SU-DHL-6 (cell line): ENCODE results near the gene ADAT3.
A peak's percentile ranks its signal among the peaks of the same experiment; 100 is the strongest.

ENCODE experiments used
- H2AFZ ChIP-seq: fragments of 200-600 bp; sonication (generic); 2 replicates; pipeline ENCODE4 v1.6.1; 2014; ENCODE audit warnings: low read depth, mild to moderate bottlenecking, moderate library complexity, mixed read lengths, antibody characterized with exemption, low read length; ENCODE audit not compliant: severe bottlenecking
- H3F3A ChIP-seq: fragments of 200-600 bp; shearing (Covaris generic); 2 replicates; pipeline ENCODE4 v1.6.0; 2016; ENCODE audit warnings: antibody characterized with exemption, mild to moderate bottlenecking; ENCODE audit not compliant: insufficient read depth
- H3K27ac ChIP-seq: fragments of 200-600 bp; sonication (generic); 2 replicates; pipeline ENCODE4 v1.5.1; 2016; ENCODE audit warnings: low read depth, mild to moderate bottlenecking, low read length, moderate library complexity, mixed read lengths
- H3K27me3 ChIP-seq: fragments of 200-600 bp; sonication (generic), shearing (Covaris generic); 2 replicates; pipeline ENCODE4 v1.6.0; 2014; ENCODE audit warnings: mild to moderate bottlenecking, low read length
- H3K36me3 ChIP-seq: fragments of 200-600 bp; sonication (generic); 2 replicates; pipeline ENCODE4 v1.6.1; 2014; ENCODE audit warnings: mild to moderate bottlenecking, low read length, mixed read lengths
- H3K4me2 ChIP-seq: fragments of 300-600, 200-600 bp; shearing (Covaris generic), sonication (generic); 2 replicates; pipeline ENCODE4 v1.6.0; 2014; ENCODE audit warnings: low read length, low read depth, mild to moderate bottlenecking; ENCODE audit not compliant: poor library complexity, severe bottlenecking
- H3K4me3 ChIP-seq: fragments of 200-600 bp; sonication (generic); 2 replicates; pipeline ENCODE4 v1.5.1; 2014; ENCODE audit warnings: antibody characterized with exemption, low read length, mild to moderate bottlenecking, mixed read lengths; ENCODE audit not compliant: insufficient read depth, poor library complexity, severe bottlenecking
- H3K79me2 ChIP-seq: fragments of 200-600 bp; sonication (generic); 2 replicates; pipeline ENCODE4 v1.6.1; 2014; ENCODE audit warnings: mild to moderate bottlenecking, low read length, moderate library complexity; ENCODE audit not compliant: insufficient read depth
- H3K9ac ChIP-seq: fragments of 200-600 bp; sonication (generic); 2 replicates; pipeline ENCODE4 v1.7.0; 2014; ENCODE audit warnings: mild to moderate bottlenecking, low read length
- H3K9me2 ChIP-seq: fragments of 200-600 bp; sonication (generic); replicated peaks from 2 replicates; pipeline ENCODE4 v1.6.1; 2014; ENCODE audit warnings: low read length; ENCODE audit not compliant: insufficient read depth
- H3K9me3 ChIP-seq: fragments of 200-600 bp; sonication (generic); 2 replicates; pipeline ENCODE4 v1.6.1; 2014; ENCODE audit warnings: low read length, mixed read lengths; ENCODE audit not compliant: insufficient read depth
- H4K20me1 ChIP-seq: fragments of 200-600 bp; sonication (generic); 2 replicates; pipeline ENCODE4 v1.6.1; 2014; ENCODE audit warnings: low read depth, mild to moderate bottlenecking, antibody characterized with exemption, low read length, moderate library complexity, mixed read lengths
- EZH2phosphoT487 ChIP-seq: fragments of 200-600 bp; sonication (generic), shearing (Covaris generic); conservative IDR thresholded peaks from 2 replicates; pipeline ENCODE4 v1.6.1; 2018; ENCODE audit warnings: mild to moderate bottlenecking, antibody characterized with exemption, low read length, moderate library complexity, mixed read lengths
- TF ChIP-seq, protein P1 (sequence below): fragments of 200-600 bp; sonication (generic); IDR thresholded peaks from one replicate; pipeline ENCODE4 v1.5.1; 2017; ENCODE audit warnings: antibody characterized with exemption, mild to moderate bottlenecking, low read length, moderate library complexity; ENCODE audit not compliant: insufficient read depth, poor library complexity, severe bottlenecking

The ADAT3 gene

DNA sequence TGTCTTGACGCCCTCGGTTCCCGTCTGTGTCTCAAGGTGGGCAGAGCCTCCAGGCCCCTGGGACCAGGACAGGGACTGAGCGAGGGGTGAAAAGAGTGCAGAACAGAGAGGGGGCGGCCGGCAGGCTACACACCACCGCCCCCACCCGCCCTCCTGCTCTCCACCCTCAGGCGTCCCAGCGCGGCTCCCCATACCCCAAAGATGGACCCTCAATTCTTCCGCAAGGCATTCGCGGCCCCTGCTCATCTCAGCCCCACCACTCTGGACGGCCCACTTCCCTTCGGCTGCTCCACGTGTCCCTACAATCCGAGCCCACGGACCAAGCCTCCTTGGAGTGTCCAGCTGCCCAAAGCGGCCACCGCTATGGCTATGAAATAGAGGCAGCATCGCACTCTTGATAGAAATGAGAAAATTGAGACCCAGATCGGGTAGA, 43.6 kb upstream of the ADAT3 start:
- peak overlapping the region; percentile 61 for H3K27ac ChIP-seq
- no peak for TF ChIP-seq EZH2phosphoT487
- peak overlapping the region; percentile 75 for H3K9ac ChIP-seq

DNA sequence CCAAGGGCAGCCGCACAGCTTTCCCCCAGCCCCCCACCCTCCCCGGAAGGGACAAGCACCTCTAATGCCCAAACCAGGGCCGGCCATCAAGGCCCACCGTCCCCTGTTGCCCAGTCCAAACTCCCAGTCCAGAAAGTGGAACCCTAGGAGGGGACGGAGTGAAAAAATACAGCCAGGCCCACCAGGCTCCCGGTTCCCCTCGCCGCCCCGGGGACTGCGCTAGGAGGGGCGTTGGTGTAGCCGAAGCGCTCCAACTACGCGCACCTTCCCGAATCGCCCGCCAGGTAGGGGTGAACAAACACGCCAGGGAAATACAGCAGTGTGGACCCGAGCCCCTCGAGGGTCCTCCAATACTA, 43.2 kb upstream of the ADAT3 start:
- TF ChIP-seq, protein P1, sequence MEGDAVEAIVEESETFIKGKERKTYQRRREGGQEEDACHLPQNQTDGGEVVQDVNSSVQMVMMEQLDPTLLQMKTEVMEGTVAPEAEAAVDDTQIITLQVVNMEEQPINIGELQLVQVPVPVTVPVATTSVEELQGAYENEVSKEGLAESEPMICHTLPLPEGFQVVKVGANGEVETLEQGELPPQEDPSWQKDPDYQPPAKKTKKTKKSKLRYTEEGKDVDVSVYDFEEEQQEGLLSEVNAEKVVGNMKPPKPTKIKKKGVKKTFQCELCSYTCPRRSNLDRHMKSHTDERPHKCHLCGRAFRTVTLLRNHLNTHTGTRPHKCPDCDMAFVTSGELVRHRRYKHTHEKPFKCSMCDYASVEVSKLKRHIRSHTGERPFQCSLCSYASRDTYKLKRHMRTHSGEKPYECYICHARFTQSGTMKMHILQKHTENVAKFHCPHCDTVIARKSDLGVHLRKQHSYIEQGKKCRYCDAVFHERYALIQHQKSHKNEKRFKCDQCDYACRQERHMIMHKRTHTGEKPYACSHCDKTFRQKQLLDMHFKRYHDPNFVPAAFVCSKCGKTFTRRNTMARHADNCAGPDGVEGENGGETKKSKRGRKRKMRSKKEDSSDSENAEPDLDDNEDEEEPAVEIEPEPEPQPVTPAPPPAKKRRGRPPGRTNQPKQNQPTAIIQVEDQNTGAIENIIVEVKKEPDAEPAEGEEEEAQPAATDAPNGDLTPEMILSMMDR: no peak
- TF ChIP-seq EZH2phosphoT487: no peak
- Histone ChIP-seq H3K36me3 (no peaks in the 10 kb centered on the region), H3K27me3 (no peaks in the 10 kb centered on the region), H3F3A (peaks cover 27% of the 10 kb centered on the region; the same call in 1 of the 2 replicates), H3K79me2 (peaks cover 43% of the 10 kb centered on the region), H3K9me2 (no peaks in the 10 kb centered on the region), H3K9me3 (no peaks in the 10 kb centered on the region), H4K20me1 (peaks cover 6% of the 10 kb centered on the region; the same call in 1 of the 2 replicates), H3K4me3 (peak overlapping the region; percentile 95), H2AFZ (no peak overlapping the region), H3K9ac (peak overlapping the region; percentile 75), H3K27ac (peak overlapping the region; percentile 61), H3K4me2 (peak overlapping the region; percentile 66)

More for the DNA sequence above, 43.6 kb upstream of the ADAT3 start:
- H3K27me3 ChIP-seq: no peaks in the 10 kb centered on the region
- H3K4me3 ChIP-seq: peak overlapping the region; percentile 95
- H3K9me3 ChIP-seq: no peaks in the 10 kb centered on the region
- H4K20me1 ChIP-seq: peaks cover 6% of the 10 kb centered on the region; the same call in 1 of the 2 replicates
- H3F3A ChIP-seq: peaks cover 23% of the 10 kb centered on the region; the same call in 1 of the 2 replicates
- peak overlapping the region; percentile 66 for H3K4me2 ChIP-seq
- no peaks in the 10 kb centered on the region for H3K9me2 ChIP-seq
- H2AFZ ChIP-seq: no peak overlapping the region
- no peaks in the 10 kb centered on the region for H3K36me3 ChIP-seq
- peaks cover 44% of the 10 kb centered on the region for H3K79me2 ChIP-seq

DNA sequence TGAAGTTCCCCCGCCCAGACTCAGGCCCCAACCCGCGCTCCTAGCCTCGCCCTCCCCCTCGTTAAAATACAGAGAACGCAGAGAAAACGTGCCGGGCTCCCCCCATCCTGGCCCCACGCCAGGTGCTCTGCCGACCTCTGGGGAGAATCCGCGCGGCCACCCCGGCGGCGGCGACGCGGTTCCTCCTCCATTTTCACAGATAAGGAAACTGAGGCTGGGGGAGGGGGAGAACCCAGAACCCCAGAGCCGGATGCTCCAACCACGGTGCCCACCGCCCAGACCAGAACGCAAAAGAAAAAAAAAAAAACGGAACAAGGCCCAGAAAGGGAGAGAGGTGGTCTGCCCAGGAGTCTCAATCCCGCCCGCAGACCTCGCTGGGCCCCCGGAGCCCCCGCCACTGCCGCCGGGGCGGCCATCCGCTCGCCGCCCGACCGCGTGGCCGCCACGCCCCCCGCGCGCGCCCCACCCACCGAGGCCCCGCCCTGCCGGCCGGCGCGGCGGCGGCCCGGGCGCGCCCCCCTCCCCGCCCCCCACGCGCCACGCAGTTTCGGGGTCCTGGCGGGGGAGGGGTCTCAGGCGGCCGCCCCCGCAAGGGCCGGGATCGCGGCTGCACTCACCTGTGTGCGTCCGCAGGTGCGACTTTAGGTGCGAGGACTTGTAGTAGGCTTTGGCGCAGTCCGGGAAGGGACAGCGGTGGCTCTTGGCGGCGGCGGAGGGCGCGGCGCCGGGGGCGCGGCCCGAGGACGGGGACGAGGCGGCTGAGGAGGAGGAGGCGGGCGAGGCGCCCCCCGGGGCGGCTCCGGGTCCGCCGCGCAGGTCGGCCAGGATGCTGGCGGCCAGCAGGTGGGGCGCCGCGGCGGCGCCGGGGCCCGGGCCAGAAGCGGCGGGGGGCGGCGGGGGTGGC, 42.5 kb upstream of the ADAT3 start:
- no peaks in the 10 kb centered on the region for H3K27me3 ChIP-seq
- no peaks in the 10 kb centered on the region for H3K9me3 ChIP-seq
- no peak for TF ChIP-seq EZH2phosphoT487
- TF ChIP-seq, protein P1: no peak
- H3K79me2 ChIP-seq: peaks cover 38% of the 10 kb centered on the region
- peak overlapping the region; percentile 61 for H3K27ac ChIP-seq
- H3K4me2 ChIP-seq: peak overlapping the region; percentile 66
- peak overlapping the region; percentile 75 for H3K9ac ChIP-seq
- peak overlapping the region; percentile 5 for H2AFZ ChIP-seq
- peaks cover 25% of the 10 kb centered on the region for H3F3A ChIP-seq
- peak overlapping the region; percentile 95 for H3K4me3 ChIP-seq
- H4K20me1 ChIP-seq: peaks cover 6% of the 10 kb centered on the region; the same call in 1 of the 2 replicates
- H3K36me3 ChIP-seq: no peaks in the 10 kb centered on the region
- H3K9me2 ChIP-seq: no peaks in the 10 kb centered on the region

DNA sequence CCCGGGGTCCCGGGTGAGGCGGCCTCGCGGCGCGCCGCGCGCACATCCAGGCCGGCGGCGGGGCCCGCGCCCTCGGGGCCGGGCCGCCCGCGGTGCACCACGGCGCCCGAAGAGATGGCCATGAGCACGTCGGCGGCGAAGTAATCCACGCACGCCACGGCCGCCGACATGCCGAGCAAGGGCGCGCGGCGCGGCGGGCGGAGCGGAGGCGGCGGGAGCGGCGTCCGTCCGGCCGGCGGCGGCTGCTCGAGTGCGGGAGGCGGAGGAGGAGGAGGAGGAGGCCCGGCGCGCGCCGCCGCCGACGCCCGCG, 41.9 kb upstream of the ADAT3 start, which contains the start of gene KLF16:
TSS of gene KLF16 (minus strand) at position 252 of the 310 bp plus-strand sequence. CDS start at position 170, 82 bp downstream.
- Histone ChIP-seq H3K9me3 (no peaks in the 10 kb centered on the region), H3K79me2 (peaks cover 35% of the 10 kb centered on the region), H4K20me1 (peaks cover 6% of the 10 kb centered on the region; the same call in 1 of the 2 replicates), H3K27ac (peak within 1 kb of the TSS; percentile 95), H3K9ac (peak within 1 kb of the TSS; percentile 96), H3K36me3 (no peaks in the 10 kb centered on the region), H3K4me2 (peak within 1 kb of the TSS; percentile 86), H2AFZ (peak within 1 kb of the TSS; percentile 55), H3K9me2 (no peaks in the 10 kb centered on the region), H3F3A (peaks cover 27% of the 10 kb centered on the region), H3K4me3 (peak within 1 kb of the TSS; percentile 95), H3K27me3 (no peaks in the 10 kb centered on the region)
- TF ChIP-seq EZH2phosphoT487: no peak
- TF ChIP-seq, protein P1: no peak
